Activated naive CD4-positive, alpha-beta T cell treated with anti-CD3 and anti-CD28 coated beads for 36 hours (primary cell): ENCODE results near the gene NUFIP1. TPM values are rescaled to one million over a fixed set of nuclear protein-coding genes. Genes with fewer than 3 reads are reported as not detected.

Experiments used
- CTCF ChIA-PET: fragments of 350-600 bp; sonication (Branson Sonifier 250); formaldehyde crosslinking; loops from one replicate; lab custom pipeline; 2021; ENCODE audit warnings: antibody characterized with exemption; lab: Charles Lee
- DNase-seq: peaks from one replicate; pipeline ENCODE4 v3.0.0-alpha.2; 2020
- H3K27ac Mint-ChIP-seq: one replicate; pipeline ENCODE4 v1.8.0; 2021; ENCODE audit warnings: mild to moderate bottlenecking, mixed read lengths
- H3K27me3 Mint-ChIP-seq: one replicate; pipeline ENCODE4 v1.8.0; 2021; ENCODE audit warnings: low read depth, mixed read lengths
- H3K36me3 Mint-ChIP-seq: one replicate; pipeline ENCODE4 v1.8.0; 2021; ENCODE audit warnings: low read depth, mixed read lengths
- H3K4me1 Mint-ChIP-seq: one replicate; pipeline ENCODE4 v1.8.0; 2021; ENCODE audit warnings: low read depth, mixed read lengths
- H3K4me3 Mint-ChIP-seq: one replicate; pipeline ENCODE4 v1.8.0; 2021; ENCODE audit warnings: mild to moderate bottlenecking, moderate library complexity, mixed read lengths
- H3K9me3 Mint-ChIP-seq: one replicate; pipeline ENCODE4 v1.8.0; 2021; ENCODE audit warnings: mixed read lengths
- intact Hi-C: fragments of 100-400 bp; cut with micrococcal nuclease; formaldehyde crosslinking; loops from one replicate; pipeline ENCODE4 v1.15.1; 2023
- total RNA-seq, 2 experiments: library from RNA; stranded (reverse); gene quantifications; one replicate each; pipeline ENCODE4 v1.2.3, GENCODE V29; 2021

Gene NUFIP1
- total RNA-seq, 2 experiments from 2014 or later = 7.2 to 8.9 TPM

DNA sequence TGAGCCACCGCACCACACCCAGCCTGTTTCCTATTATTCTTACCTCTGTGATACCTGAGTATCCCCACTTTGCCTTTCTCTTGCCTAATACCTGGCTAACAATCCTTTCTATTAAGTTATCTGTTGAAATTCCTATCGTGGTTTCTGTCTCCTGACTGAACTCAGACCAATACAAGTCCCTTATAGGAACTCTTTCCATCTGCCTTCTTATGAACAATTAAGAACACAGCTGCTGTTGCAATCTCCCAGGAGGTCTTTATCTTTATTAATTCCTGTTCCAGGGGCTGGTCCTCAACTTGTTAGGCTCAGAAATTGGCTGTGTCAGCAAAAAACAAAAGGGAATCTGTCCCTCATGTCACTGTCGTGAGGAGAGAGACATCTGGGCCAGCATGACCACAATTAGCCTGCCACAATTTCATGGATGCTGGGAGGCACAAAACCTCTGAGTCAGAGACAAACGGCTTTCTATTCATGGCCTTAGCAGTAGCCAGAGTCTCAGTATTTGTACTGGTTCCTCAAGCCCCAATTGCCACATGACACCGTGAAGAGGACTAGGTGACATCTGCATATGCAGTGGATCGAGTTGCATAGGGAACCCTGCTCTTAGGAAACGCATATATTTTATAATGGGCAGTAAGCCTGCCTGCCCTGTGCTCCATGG, 58.2 kb downstream of the NUFIP1 start:
- no peak overlapping the region for H3K4me3 Mint-ChIP-seq
- H3K27ac Mint-ChIP-seq = no peak overlapping the region
- peaks cover 3% of the 10 kb centered on the region for H3K27me3 Mint-ChIP-seq
- CTCF ChIA-PET = no interaction called here
- DNase-seq = no peak
- peaks cover 4% of the 10 kb centered on the region for H3K4me1 Mint-ChIP-seq
- intact Hi-C loops = no loop called here
- H3K36me3 Mint-ChIP-seq = no peaks in the 10 kb centered on the region
- no peaks in the 10 kb centered on the region for H3K9me3 Mint-ChIP-seq

GRCh38 chr13:44930280-44930679, 59.0 kb downstream of the NUFIP1 start:
- no peak for DNase-seq
- no peak overlapping the region for H3K27ac Mint-ChIP-seq
- no peaks in the 10 kb centered on the region for H3K36me3 Mint-ChIP-seq

DNA sequence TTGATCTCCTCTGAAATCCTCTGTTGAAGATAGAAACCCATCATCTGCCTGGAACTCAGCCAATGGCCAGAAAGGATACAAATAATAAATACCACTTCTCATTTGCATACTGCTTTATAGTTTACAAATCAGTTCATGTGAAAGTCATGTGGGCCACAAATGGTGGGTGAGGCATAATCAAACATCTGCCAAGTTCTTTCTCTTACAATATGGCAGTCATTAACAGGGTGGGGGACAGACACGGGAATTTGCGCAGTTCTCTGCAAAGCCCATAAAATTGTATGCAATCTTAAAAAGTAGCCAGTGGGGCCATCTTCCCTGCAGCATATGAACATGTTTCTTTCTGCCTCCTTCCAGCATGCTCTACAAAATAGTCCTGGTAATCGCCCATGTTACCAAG, 59.6 kb downstream of the NUFIP1 start:
- Mint-ChIP-seq H3K4me1 (peaks cover 1% of the 10 kb centered on the region), H3K9me3 (no peaks in the 10 kb centered on the region), H3K27me3 (peaks cover 3% of the 10 kb centered on the region), H3K4me3 (no peak overlapping the region), H3K36me3 (no peaks in the 10 kb centered on the region), H3K27ac (no peak overlapping the region)
- intact Hi-C loops = no loop called here
- CTCF ChIA-PET = no interaction called here
- no peak for DNase-seq

More at GRCh38 chr13:44930280-44930679, 59.0 kb downstream of the NUFIP1 start:
- Mint-ChIP-seq H3K4me3 (no peak overlapping the region), H3K9me3 (no peaks in the 10 kb centered on the region), H3K4me1 (peaks cover 4% of the 10 kb centered on the region), H3K27me3 (peaks cover 3% of the 10 kb centered on the region)
- CTCF ChIA-PET = no interaction called here
- intact Hi-C loops = no loop called here

DNA sequence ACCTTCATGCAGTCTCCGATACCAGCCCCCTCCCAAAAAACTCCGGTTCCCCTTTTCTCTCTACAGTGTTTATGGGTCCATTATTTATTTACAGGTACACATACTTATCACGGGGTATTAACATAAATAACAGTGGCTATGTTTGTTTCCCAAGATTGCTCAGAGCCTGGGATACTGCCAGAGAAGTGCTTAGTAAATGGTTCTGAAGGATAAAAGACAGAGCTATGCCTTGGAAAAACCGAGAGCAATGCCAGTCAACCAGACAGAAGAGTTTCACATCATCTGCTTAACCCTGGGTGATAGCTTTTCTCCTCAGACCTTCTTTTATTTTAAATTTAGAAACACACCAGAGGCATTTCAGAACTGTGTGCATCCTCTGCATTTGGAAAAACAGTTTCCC, 61.3 kb downstream of the NUFIP1 start:
- no peaks in the 10 kb centered on the region for H3K4me1 Mint-ChIP-seq
- CTCF ChIA-PET = interaction anchor here (3.1 kb wide), 1 partner anchor 10 kb away, joined by 10 read pairs; no protein-coding TSS in a partner anchor
- H3K27ac Mint-ChIP-seq = no peak overlapping the region
- H3K36me3 Mint-ChIP-seq = no peaks in the 10 kb centered on the region
- DNase-seq = no peak
- no peak overlapping the region for H3K4me3 Mint-ChIP-seq
- intact Hi-C loops = no loop called here
- H3K9me3 Mint-ChIP-seq = no peaks in the 10 kb centered on the region
- peaks cover 3% of the 10 kb centered on the region for H3K27me3 Mint-ChIP-seq

DNA sequence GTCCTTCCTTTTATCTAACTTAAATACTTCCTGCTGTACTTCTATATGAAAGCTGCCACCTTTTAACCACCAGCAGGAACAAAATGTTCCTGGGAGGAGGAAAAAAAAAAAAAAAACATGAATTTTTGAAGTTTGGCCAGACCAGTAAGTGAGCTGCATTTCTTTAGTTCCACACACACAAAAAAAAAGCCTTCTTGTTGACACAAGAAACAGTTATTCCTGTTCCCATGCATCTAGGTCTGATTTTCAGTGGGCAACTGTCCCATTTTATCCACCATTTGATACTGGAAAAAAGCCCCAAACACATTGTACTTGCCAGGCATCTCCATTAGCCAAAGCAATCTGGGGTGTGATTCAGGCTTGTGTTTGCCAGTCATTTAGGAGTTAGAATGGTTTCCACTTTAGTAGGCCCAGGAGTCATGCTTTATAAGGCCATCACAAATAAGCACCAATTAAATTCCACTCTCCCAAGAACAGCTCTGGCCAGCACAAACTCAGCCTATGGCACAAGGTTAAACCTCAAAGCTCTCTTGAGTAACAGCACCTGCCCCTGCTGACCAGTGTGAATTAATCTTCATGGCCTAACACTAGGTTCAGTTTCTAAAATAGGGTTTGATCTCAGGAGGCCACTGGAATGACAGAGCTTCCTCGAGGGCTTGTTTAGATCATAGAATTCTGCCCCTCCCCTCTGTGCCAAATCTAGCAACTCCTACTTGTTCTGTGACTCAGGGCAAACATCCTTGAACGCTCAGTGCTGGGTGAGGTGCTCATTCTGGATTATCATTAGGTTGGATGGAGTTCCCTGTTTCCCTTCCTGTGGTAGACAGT, 67.1 kb downstream of the NUFIP1 start:
- CTCF ChIA-PET = interaction anchor here (0.7 to 1.5 kb wide), 2 partner anchors 203 to 439 kb away, joined by 3 to 5 read pairs; no protein-coding TSS in a partner anchor
- Mint-ChIP-seq H3K27ac (no peak overlapping the region), H3K4me3 (no peak overlapping the region), H3K9me3 (no peaks in the 10 kb centered on the region), H3K27me3 (peaks cover under 1% of the 10 kb centered on the region), H3K4me1 (no peaks in the 10 kb centered on the region), H3K36me3 (no peaks in the 10 kb centered on the region)
- intact Hi-C loops = no loop called here
- no peak for DNase-seq

- no peaks in the 10 kb centered on the region for H3K36me3 Mint-ChIP-seq
- no peaks in the 10 kb centered on the region for H3K9me3 Mint-ChIP-seq
- H3K27me3 Mint-ChIP-seq = no peaks in the 10 kb centered on the region
- DNase-seq = no peak
- CTCF ChIA-PET = interaction anchor here (0.7 to 1.5 kb wide), 2 partner anchors 204 to 438 kb away, joined by 3 to 5 read pairs; no protein-coding TSS in a partner anchor
- no peak overlapping the region for H3K4me3 Mint-ChIP-seq
- no peak overlapping the region for H3K27ac Mint-ChIP-seq
- no peaks in the 10 kb centered on the region for H3K4me1 Mint-ChIP-seq
- intact Hi-C loops = no loop called here
Observed at GRCh38 chr13:44921246-44921877, 67.9 kb downstream of the NUFIP1 start.

GRCh38 chr13:44920013-44920412, 69.3 kb downstream of the NUFIP1 start:
- H3K4me3 Mint-ChIP-seq = no peak overlapping the region

DNA sequence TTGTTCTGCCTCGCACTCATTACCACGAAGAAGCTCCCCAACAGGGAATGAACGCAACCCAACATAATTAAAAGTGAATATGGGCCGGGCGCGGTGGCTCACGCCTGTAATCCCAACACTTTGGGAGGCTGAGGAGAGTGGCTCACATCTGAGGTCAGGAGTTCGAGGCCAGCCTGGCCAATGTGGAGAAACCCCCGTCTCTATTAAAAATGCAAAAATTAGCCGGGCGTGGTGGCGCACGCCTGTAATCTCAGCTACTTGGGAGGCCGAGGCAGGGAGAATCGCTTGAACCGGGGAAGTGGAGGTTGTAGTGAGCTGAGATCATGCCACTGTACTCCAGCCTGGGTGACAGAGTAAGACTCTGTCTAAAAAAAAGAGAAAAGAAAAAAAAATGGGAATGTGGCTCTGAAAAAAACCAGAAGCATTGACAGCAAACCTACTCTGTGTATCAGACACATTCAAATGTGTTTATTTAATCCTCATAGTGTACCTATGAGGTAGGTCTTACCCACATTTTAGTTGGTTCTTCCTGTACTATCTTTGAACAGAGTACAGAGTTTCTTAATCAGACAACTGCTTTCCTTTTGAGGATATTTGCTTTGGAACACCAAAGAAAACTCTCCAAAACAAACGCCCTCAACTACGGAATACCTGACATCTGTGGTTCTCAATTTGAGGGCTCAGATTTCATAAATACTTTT, 70.0 kb downstream of the NUFIP1 start:
- Mint-ChIP-seq H3K27me3 (no peaks in the 10 kb centered on the region), H3K4me1 (peaks cover 3% of the 10 kb centered on the region), H3K27ac (peak overlapping the region; percentile 31), H3K4me3 (no peak overlapping the region), H3K36me3 (no peaks in the 10 kb centered on the region), H3K9me3 (no peaks in the 10 kb centered on the region)
- CTCF ChIA-PET = interaction anchor here (0.6 to 2.1 kb wide), 5 partner anchors 8 to 436 kb away, joined by 3 to 10 read pairs (median 5); no protein-coding TSS in a partner anchor
- intact Hi-C loops = loop anchor here (2.0 to 5.0 kb wide), 2 partner anchors 150 to 662 kb away; no protein-coding TSS in a partner anchor
- DNase-seq = no peak

More at GRCh38 chr13:44920013-44920412, 69.3 kb downstream of the NUFIP1 start:
- Mint-ChIP-seq H3K36me3 (no peaks in the 10 kb centered on the region), H3K9me3 (no peaks in the 10 kb centered on the region), H3K4me1 (peaks cover 3% of the 10 kb centered on the region), H3K27ac (no peak overlapping the region), H3K27me3 (no peaks in the 10 kb centered on the region)
- DNase-seq = peak; percentile 18
- CTCF ChIA-PET = interaction anchor here (2.1 kb wide), 1 partner anchor 437 kb away, joined by 6 read pairs; no protein-coding TSS in a partner anchor
- intact Hi-C loops = no loop called here

GRCh38 chr13:44918326-44919103, 70.8 kb downstream of the NUFIP1 start:
- H3K27me3 Mint-ChIP-seq = no peaks in the 10 kb centered on the region
- no peaks in the 10 kb centered on the region for H3K9me3 Mint-ChIP-seq
- no peaks in the 10 kb centered on the region for H3K36me3 Mint-ChIP-seq
- H3K4me1 Mint-ChIP-seq = peaks cover 3% of the 10 kb centered on the region
- CTCF ChIA-PET = interaction anchor here (0.6 to 2.1 kb wide), 5 partner anchors 9 to 435 kb away, joined by 3 to 10 read pairs (median 5); no protein-coding TSS in a partner anchor
- intact Hi-C loops = loop anchor here (1.0 to 5.0 kb wide), 9 partner anchors 71 to 661 kb away; partner anchors contain the start of genes GPALPP1, GTF2F2, NUFIP1 and TPT1
- H3K4me3 Mint-ChIP-seq = no peak overlapping the region
- peak; percentile 83 for DNase-seq
- no peak overlapping the region for H3K27ac Mint-ChIP-seq

DNA sequence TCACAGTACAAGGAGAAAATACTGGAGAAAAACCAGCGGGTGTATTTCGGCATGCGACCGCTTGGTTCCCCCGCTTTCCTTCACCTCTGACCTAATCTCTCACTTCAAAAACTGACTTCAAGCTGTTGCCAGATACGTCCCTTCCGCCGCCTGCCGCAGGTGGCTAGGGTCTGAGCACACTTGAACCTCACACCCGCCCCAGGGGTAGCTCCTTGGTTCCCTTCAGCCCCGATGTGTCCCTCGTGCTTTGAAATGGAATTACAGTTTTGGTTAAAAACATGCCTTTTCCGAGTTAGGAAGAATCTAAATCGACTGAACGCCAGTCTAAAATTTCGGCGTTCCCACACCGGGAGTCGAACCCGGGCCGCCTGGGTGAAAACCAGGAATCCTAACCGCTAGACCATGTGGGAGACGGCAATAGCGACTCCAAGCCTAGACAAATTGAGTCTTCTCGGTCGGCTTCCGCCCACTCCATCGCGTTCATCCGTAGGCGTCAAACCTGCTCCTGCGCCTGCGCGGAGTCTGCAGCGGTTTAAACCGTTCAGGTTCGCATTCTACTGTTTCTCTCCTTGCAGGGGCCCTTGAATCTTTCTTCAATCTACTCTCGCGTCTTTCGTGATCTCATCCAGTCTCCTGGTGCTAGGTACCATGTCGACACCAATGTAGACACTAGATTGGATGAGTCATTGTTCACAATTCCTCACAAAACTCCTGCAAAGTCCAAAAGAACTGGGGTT, 71.5 kb downstream of the NUFIP1 start:
- CTCF ChIA-PET = interaction anchor here (0.6 to 2.1 kb wide), 4 partner anchors 10 to 611 kb away, joined by 3 to 10 read pairs (median 4); no protein-coding TSS in a partner anchor

More for the DNA sequence above, 71.5 kb downstream of the NUFIP1 start:
- Mint-ChIP-seq H3K27ac (no peak overlapping the region), H3K36me3 (no peaks in the 10 kb centered on the region), H3K4me1 (peaks cover 3% of the 10 kb centered on the region), H3K4me3 (no peak overlapping the region), H3K9me3 (no peaks in the 10 kb centered on the region), H3K27me3 (no peaks in the 10 kb centered on the region)
- peak; percentile 97 for DNase-seq
- intact Hi-C loops = loop anchor here (1.0 to 5.0 kb wide), 11 partner anchors 72 to 1121 kb away; partner anchors contain the start of genes GPALPP1, GTF2F2, NUFIP1 and TPT1
